CD4-positive, alpha-beta memory T cell (primary cell): ENCODE measurements around the gene ELMO1. TPM values are rescaled to one million over a fixed set of nuclear protein-coding genes. Genes with fewer than 3 reads are reported as not detected.

Experiments used
- CTCF ChIA-PET: fragments of 350-600 bp; sonication (Branson Sonifier 250); formaldehyde crosslinking; loops from one replicate; lab custom pipeline; 2021; ENCODE audit warnings: inconsistent platforms; ENCODE audit not compliant: partially characterized antibody; lab: Charles Lee
- POLR2A ChIA-PET: fragments of 350-600 bp; sonication (Branson Sonifier 250); formaldehyde crosslinking; loops from one replicate; lab custom pipeline; 2021; ENCODE audit not compliant: partially characterized antibody; lab: Charles Lee
- DNase-seq, 5 donors: peaks; one replicate each; pipeline versions ENCODE4 v3.0.0 to v3.0.0-alpha.2; 2020 to 2022; ENCODE audit warnings: mixed read lengths in 1 of 5
- H3K27ac ChIP-seq: one replicate; pipeline ENCODE4 v1.7.0; 2013; ENCODE audit warnings: low read depth, low read length
- H3K27me3 ChIP-seq: 2 replicates; pipeline ENCODE4 v1.7.0; 2013; ENCODE audit warnings: mild to moderate bottlenecking, low read length, moderate library complexity; ENCODE audit not compliant: insufficient read depth
- H3K36me3 ChIP-seq: 2 replicates; pipeline ENCODE4 v1.7.0; 2013; ENCODE audit warnings: mild to moderate bottlenecking, low read length, moderate library complexity; ENCODE audit not compliant: insufficient read depth
- H3K4me1 ChIP-seq: 2 replicates; pipeline ENCODE4 v1.7.0; 2013; ENCODE audit warnings: mild to moderate bottlenecking, low read length, moderate library complexity; ENCODE audit not compliant: insufficient read depth
- H3K4me3 ChIP-seq, 2 donors: one replicate each; pipeline ENCODE4 v1.7.0; 2013; ENCODE audit warnings: low read length in 2 of 2, mild to moderate bottlenecking in 1 of 2
- H3K9me3 ChIP-seq, 2 donors: one replicate each; pipeline ENCODE4 v1.7.0; 2013; ENCODE audit warnings: low read length in 2 of 2, control low read depth in 1 of 2; ENCODE audit not compliant: control insufficient read depth in 1 of 2
- H3K27ac Mint-ChIP-seq, 7 donors: one replicate each; pipeline ENCODE4 v1.8.0; 2020 to 2021; ENCODE audit warnings: mixed read lengths in 7 of 7, mild to moderate bottlenecking in 6 of 7, inconsistent platforms in 3 of 7, moderate library complexity in 3 of 7
- H3K27me3 Mint-ChIP-seq, 2 donors: one replicate each; pipeline ENCODE4 v1.8.0; 2020 to 2021; ENCODE audit warnings: mixed read lengths in 2 of 2
- H3K36me3 Mint-ChIP-seq, 2 donors: one replicate each; pipeline ENCODE4 v1.8.0; 2020 to 2021; ENCODE audit warnings: mixed read lengths in 2 of 2, inconsistent platforms in 1 of 2, mild to moderate bottlenecking in 1 of 2
- H3K4me1 Mint-ChIP-seq, 4 donors: one replicate each; pipeline ENCODE4 v1.8.0; 2020 to 2021; ENCODE audit warnings: mixed read lengths in 4 of 4, mild to moderate bottlenecking in 1 of 4
- H3K4me3 Mint-ChIP-seq, 8 donors: one replicate each; pipeline ENCODE4 v1.8.0; 2020 to 2021; ENCODE audit warnings: mixed read lengths in 8 of 8, mild to moderate bottlenecking in 7 of 8, moderate library complexity in 6 of 8, inconsistent platforms in 3 of 8
- H3K9me3 Mint-ChIP-seq, 8 donors: one replicate each; pipeline ENCODE4 v1.8.0; 2020 to 2021; ENCODE audit warnings: mixed read lengths in 8 of 8, mild to moderate bottlenecking in 5 of 8, inconsistent platforms in 3 of 8, moderate library complexity in 1 of 8
- intact Hi-C: fragments of 100-400 bp; cut with micrococcal nuclease; formaldehyde crosslinking; loops from one replicate; pipeline ENCODE4 v1.15.1; 2023
- polyA plus RNA-seq, 2 donors: library from polyadenylated mRNA; unstranded; fragments of 300-500 nt; fragmentation: Illumina TruSeq; gene quantifications; one replicate each; pipeline ENCODE4 v1.2.3, GENCODE V29; 2021
- total RNA-seq, 2 experiments: library from RNA; stranded (reverse); gene quantifications; one replicate each; pipeline ENCODE4 v1.2.3, GENCODE V29; 2021

The ELMO1 gene
- total and polyA plus RNA-seq, 4 experiments from 2014 or later: 45.1 to 131 (median 111) TPM

- Histone ChIP-seq H3K4me3 (no peak overlapping the region), H3K9me3 (no peaks in the 10 kb centered on the region), H3K27ac (no peak overlapping the region), H3K27me3 (no peaks in the 10 kb centered on the region), H3K36me3 (peaks cover 2% of the 10 kb centered on the region), H3K4me1 (peaks cover 57% of the 10 kb centered on the region)
- H3K4me1 Mint-ChIP-seq: peaks cover 54 to 76% (median 65%) of the 10 kb centered on the region in 4 donors
- DNase-seq: no peak
- intact Hi-C loops: loop anchor here (1.0 kb wide), 1 partner anchor 8 kb away; no protein-coding TSS in a partner anchor
- ChIA-PET POLR2A (no interaction called here), CTCF (no interaction called here)
- peaks cover 21 to 23% of the 10 kb centered on the region in 2 donors for H3K36me3 Mint-ChIP-seq
- peak overlapping the region in 4 of 7 donors; percentile 13 to 69 (median 40) for H3K27ac Mint-ChIP-seq
- H3K9me3 Mint-ChIP-seq: no peaks in the 10 kb centered on the region
- peak overlapping the region in 5 of 8 donors; percentile 16 to 52 (median 34) for H3K4me3 Mint-ChIP-seq
- no peaks in the 10 kb centered on the region for H3K27me3 Mint-ChIP-seq
These were observed 14.1 kb downstream of the ELMO1 start for GRCh38 chr7:37434529-37434928.

GRCh38 chr7:37433166-37433565 is 15.5 kb downstream of the ELMO1 start:
- peaks cover 27 to 32% of the 10 kb centered on the region in 2 donors for H3K36me3 Mint-ChIP-seq
- H3K4me1 Mint-ChIP-seq: peaks cover 55 to 79% (median 64%) of the 10 kb centered on the region in 4 donors
- no peak for DNase-seq
- Histone ChIP-seq H3K9me3 (no peaks in the 10 kb centered on the region), H3K4me1 (peaks cover 46% of the 10 kb centered on the region), H3K27me3 (no peaks in the 10 kb centered on the region), H3K4me3 (no peak overlapping the region), H3K27ac (no peak overlapping the region), H3K36me3 (peaks cover 14% of the 10 kb centered on the region)
- CTCF ChIA-PET: no interaction called here
- no peaks in the 10 kb centered on the region for H3K9me3 Mint-ChIP-seq
- H3K4me3 Mint-ChIP-seq: peak overlapping the region in 4 of 8 donors; percentile 31 to 73 (median 70)
- H3K27ac Mint-ChIP-seq: peak overlapping the region in 5 of 7 donors; percentile 21 to 76 (median 61)
- no peaks in the 10 kb centered on the region for H3K27me3 Mint-ChIP-seq
- intact Hi-C loops: loop anchor here (2.0 kb wide), 1 partner anchor 16 kb away; the partner anchor contains the start of gene ELMO1
- POLR2A ChIA-PET: no interaction called here

- peaks cover 53 to 80% (median 63%) of the 10 kb centered on the region in 4 donors for H3K4me1 Mint-ChIP-seq
- Histone ChIP-seq H3K4me3 (no peak overlapping the region), H3K27ac (no peak overlapping the region), H3K36me3 (peaks cover 14% of the 10 kb centered on the region), H3K9me3 (no peaks in the 10 kb centered on the region), H3K27me3 (no peaks in the 10 kb centered on the region), H3K4me1 (peaks cover 51% of the 10 kb centered on the region)
- H3K4me3 Mint-ChIP-seq: peak overlapping the region in 6 of 8 donors; percentile 31 to 73 (median 64)
- intact Hi-C loops: loop anchor here (2.0 kb wide), 1 partner anchor 16 kb away; the partner anchor contains the start of gene ELMO1
- peaks cover 28 to 39% of the 10 kb centered on the region in 2 donors for H3K36me3 Mint-ChIP-seq
- ChIA-PET CTCF (no interaction called here), POLR2A (no interaction called here)
- H3K9me3 Mint-ChIP-seq: no peaks in the 10 kb centered on the region
- H3K27me3 Mint-ChIP-seq: no peaks in the 10 kb centered on the region
- peak overlapping the region; percentile 2 to 78 (median 49) for H3K27ac Mint-ChIP-seq
- peak; percentile 35 to 51 (median 41) for DNase-seq
These were observed 16.3 kb downstream of the ELMO1 start for GRCh38 chr7:37432281-37432920.

- Mint-ChIP-seq H3K36me3 (peaks cover 29 to 43% of the 10 kb centered on the region in 2 donors), H3K27me3 (no peaks in the 10 kb centered on the region), H3K4me3 (no peak overlapping the region), H3K4me1 (peaks cover 50 to 80% (median 61%) of the 10 kb centered on the region in 4 donors), H3K27ac (no peak overlapping the region), H3K9me3 (no peaks in the 10 kb centered on the region)
- Histone ChIP-seq H3K9me3 (no peaks in the 10 kb centered on the region), H3K36me3 (peaks cover 14% of the 10 kb centered on the region), H3K4me3 (no peak overlapping the region), H3K27ac (no peak overlapping the region), H3K4me1 (peaks cover 45% of the 10 kb centered on the region), H3K27me3 (no peaks in the 10 kb centered on the region)
- ChIA-PET CTCF (no interaction called here), POLR2A (no interaction called here)
- intact Hi-C loops: no loop called here
- DNase-seq: no peak
These were observed 17.3 kb downstream of the ELMO1 start for GRCh38 chr7:37431413-37431812.

GRCh38 chr7:37430640-37431039 is 18.0 kb downstream of the ELMO1 start:
- CTCF ChIA-PET: no interaction called here
- POLR2A ChIA-PET: interaction anchor here (0.6 to 1.7 kb wide), 3 partner anchors 10 to 94 kb away, joined by 4 to 8 read pairs (median 4); partner anchors contain the start of gene ELMO1
- no peaks in the 10 kb centered on the region for H3K9me3 ChIP-seq
- DNase-seq: no peak
- Mint-ChIP-seq H3K4me3 (no peak overlapping the region), H3K36me3 (peaks cover 28 to 44% of the 10 kb centered on the region in 2 donors), H3K27me3 (no peaks in the 10 kb centered on the region), H3K9me3 (no peaks in the 10 kb centered on the region), H3K27ac (peak overlapping the region in 2 of 7 donors; percentile 30 to 37), H3K4me1 (peaks cover 47 to 73% (median 58%) of the 10 kb centered on the region in 4 donors)
- no peaks in the 10 kb centered on the region for H3K27me3 ChIP-seq
- no peak overlapping the region for H3K4me3 ChIP-seq
- no peak overlapping the region for H3K27ac ChIP-seq
- peaks cover 14% of the 10 kb centered on the region for H3K36me3 ChIP-seq
- intact Hi-C loops: no loop called here
- peaks cover 43% of the 10 kb centered on the region for H3K4me1 ChIP-seq

- Histone ChIP-seq H3K27ac (no peak overlapping the region), H3K4me3 (no peak overlapping the region), H3K36me3 (peaks cover 14% of the 10 kb centered on the region), H3K9me3 (no peaks in the 10 kb centered on the region), H3K4me1 (peaks cover 38% of the 10 kb centered on the region), H3K27me3 (no peaks in the 10 kb centered on the region)
- POLR2A ChIA-PET: interaction anchor here (0.6 to 1.7 kb wide), 3 partner anchors 11 to 94 kb away, joined by 4 to 8 read pairs (median 4); partner anchors contain the start of gene ELMO1
- CTCF ChIA-PET: no interaction called here
- Mint-ChIP-seq H3K27ac (peak overlapping the region in 2 of 7 donors; percentile 37 to 45), H3K4me1 (peaks cover 42 to 69% (median 55%) of the 10 kb centered on the region in 4 donors), H3K9me3 (no peaks in the 10 kb centered on the region), H3K36me3 (peaks cover 28 to 44% of the 10 kb centered on the region in 2 donors), H3K27me3 (no peaks in the 10 kb centered on the region), H3K4me3 (no peak overlapping the region)
- DNase-seq: no peak
- intact Hi-C loops: no loop called here
These were observed 18.5 kb downstream of the ELMO1 start for GRCh38 chr7:37430171-37430570.

- peak overlapping the region in 3 of 7 donors; percentile 1 to 50 (median 4) for H3K27ac Mint-ChIP-seq
- Histone ChIP-seq H3K27me3 (no peaks in the 10 kb centered on the region), H3K9me3 (no peaks in the 10 kb centered on the region), H3K36me3 (peaks cover 14% of the 10 kb centered on the region), H3K4me3 (no peak overlapping the region), H3K4me1 (peaks cover 31% of the 10 kb centered on the region), H3K27ac (no peak overlapping the region)
- POLR2A ChIA-PET: interaction anchor here (1.7 kb wide), 1 partner anchor 19 kb away, joined by 8 read pairs; the partner anchor contains the start of gene ELMO1
- DNase-seq: no peak
- CTCF ChIA-PET: no interaction called here
- peaks cover 28 to 37% of the 10 kb centered on the region in 2 donors for H3K36me3 Mint-ChIP-seq
- H3K27me3 Mint-ChIP-seq: no peaks in the 10 kb centered on the region
- intact Hi-C loops: no loop called here
- H3K4me1 Mint-ChIP-seq: peaks cover 34 to 61% (median 49%) of the 10 kb centered on the region in 4 donors
- no peaks in the 10 kb centered on the region for H3K9me3 Mint-ChIP-seq
- no peak overlapping the region for H3K4me3 Mint-ChIP-seq
These were observed 19.3 kb downstream of the ELMO1 start for GRCh38 chr7:37429435-37429791.
